H1 (cell line): ENCODE data around the gene ARMC3. TPM values are rescaled to one million over a fixed set of nuclear protein-coding genes. Genes with fewer than 3 reads are reported as not detected.

Experiments
- CREB1 ChIP-seq: IDR thresholded peaks from 2 replicates; pipeline ENCODE4 v1.6.1; 2012; ENCODE audit warnings: inconsistent platforms
- JUN ChIP-seq: IDR thresholded peaks from 2 replicates; pipeline ENCODE4 v1.6.1; 2011; ENCODE audit warnings: low read depth, mild to moderate bottlenecking, improper control_type of control experiment, low read length
- RFX5 ChIP-seq: IDR thresholded peaks from 2 replicates; pipeline ENCODE4 v1.6.1; 2011; ENCODE audit warnings: low read depth, low read length, improper control_type of control experiment, borderline replicate concordance
- SIN3A ChIP-seq, 2 experiments: IDR thresholded peaks in 1 of 2; conservative IDR thresholded peaks in 1 of 2; 2 replicates each; pipeline ENCODE4 v1.6.1; 2011 to 2012; ENCODE audit warnings: low read length in 2 of 2, improper control_type of control experiment in 1 of 2, low read depth in 1 of 2, mild to moderate bottlenecking in 1 of 2
- TEAD4 ChIP-seq: IDR thresholded peaks from 2 replicates; pipeline ENCODE4 v1.6.1; 2012; ENCODE audit warnings: low read depth, low read length, inconsistent platforms, mixed read lengths
- polyA plus RNA-seq, 7 experiments: library from polyadenylated mRNA; depleted of rRNA in 3 of 7; stranded (reverse) in 5 of 7; unstranded in 2 of 7; fragments of >200 nt in 5 of 7; fragments of 200-250 nt in 2 of 7; gene quantifications; 1 replicate in 5 of 7; 2 replicates in 1 of 7; 4 replicates in 1 of 7; pipeline versions ENCODE4 v1.2.1 to v1.2.3, GENCODE V29; 2011 to 2013; ENCODE audit warnings: missing spikeins in 2 of 7, mixed read lengths in 2 of 7
- total RNA-seq: library from RNA; stranded (reverse); fragmentation: NEBNext Ultra II Directional; extraction: Animal tissue kit (Norgen Biotek cat#: 25700); gene quantifications from 2 replicates; pipeline ENCODE4 v1.2.1, GENCODE V29; 2021
- TF ChIP-seq, protein P1 (sequence below), 3 experiments: IDR thresholded peaks; 1 replicate in 2 of 3; 2 replicates in 1 of 3; pipeline versions ENCODE4 v1.5.1 to v1.6.1; 2011; ENCODE audit warnings: low read length in 3 of 3, mild to moderate bottlenecking in 3 of 3, inconsistent platforms in 2 of 3, low read depth in 1 of 3, moderate library complexity in 1 of 3; ENCODE audit not compliant: insufficient read depth in 1 of 3; ENCODE audit errors: control extremely low read depth in 1 of 3
- TF ChIP-seq, protein P2 (sequence below): IDR thresholded peaks from 2 replicates; pipeline ENCODE4 v1.6.1; 2011; ENCODE audit warnings: low read depth, mild to moderate bottlenecking, low read length; ENCODE audit not compliant: insufficient read depth

The ARMC3 gene
- total and polyA plus RNA-seq, 2 of the 8 experiments (the other 6 are each of a cell fraction or from before 2014, with no cell fraction given), result 0.15 TPM

DNA sequence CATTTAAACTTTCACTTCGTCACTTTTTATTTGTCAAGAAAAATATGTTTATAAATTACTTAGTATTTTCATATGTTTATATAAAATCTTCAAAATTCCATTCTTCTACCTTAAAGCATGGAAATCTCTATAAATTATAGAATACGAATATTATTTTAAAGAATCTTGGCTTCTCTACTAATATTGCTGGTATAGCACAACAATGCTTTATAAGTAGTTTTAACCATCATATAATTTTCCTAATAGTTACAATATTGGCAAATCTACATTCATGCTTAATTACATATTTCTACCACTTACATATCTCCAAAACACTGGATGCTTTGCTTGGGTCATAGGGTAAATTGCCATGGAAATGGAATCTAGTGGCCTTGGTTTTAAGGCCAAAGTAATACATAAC lies 21.1 kb upstream of the ARMC3 start (continued):
- TF ChIP-seq, protein P1, sequence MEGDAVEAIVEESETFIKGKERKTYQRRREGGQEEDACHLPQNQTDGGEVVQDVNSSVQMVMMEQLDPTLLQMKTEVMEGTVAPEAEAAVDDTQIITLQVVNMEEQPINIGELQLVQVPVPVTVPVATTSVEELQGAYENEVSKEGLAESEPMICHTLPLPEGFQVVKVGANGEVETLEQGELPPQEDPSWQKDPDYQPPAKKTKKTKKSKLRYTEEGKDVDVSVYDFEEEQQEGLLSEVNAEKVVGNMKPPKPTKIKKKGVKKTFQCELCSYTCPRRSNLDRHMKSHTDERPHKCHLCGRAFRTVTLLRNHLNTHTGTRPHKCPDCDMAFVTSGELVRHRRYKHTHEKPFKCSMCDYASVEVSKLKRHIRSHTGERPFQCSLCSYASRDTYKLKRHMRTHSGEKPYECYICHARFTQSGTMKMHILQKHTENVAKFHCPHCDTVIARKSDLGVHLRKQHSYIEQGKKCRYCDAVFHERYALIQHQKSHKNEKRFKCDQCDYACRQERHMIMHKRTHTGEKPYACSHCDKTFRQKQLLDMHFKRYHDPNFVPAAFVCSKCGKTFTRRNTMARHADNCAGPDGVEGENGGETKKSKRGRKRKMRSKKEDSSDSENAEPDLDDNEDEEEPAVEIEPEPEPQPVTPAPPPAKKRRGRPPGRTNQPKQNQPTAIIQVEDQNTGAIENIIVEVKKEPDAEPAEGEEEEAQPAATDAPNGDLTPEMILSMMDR (IDR thresholded peaks at IDR 0.05; ENCODE audit: control extremely low read depth in 1 of 3, insufficient read depth in 1 of 3, low read depth in 1 of 3, low read length in 3 of 3), result no peak
- TF ChIP-seq SIN3A (conservative IDR thresholded peaks at IDR 0.05 in 1 of 2, IDR thresholded peaks at IDR 0.05 in 1 of 2; ENCODE audit: low read depth in 1 of 2, low read length in 2 of 2) (no peak), RFX5 (no peak), TEAD4 (no peak), JUN (no peak), CREB1 (no peak)
- TF ChIP-seq, protein P2, sequence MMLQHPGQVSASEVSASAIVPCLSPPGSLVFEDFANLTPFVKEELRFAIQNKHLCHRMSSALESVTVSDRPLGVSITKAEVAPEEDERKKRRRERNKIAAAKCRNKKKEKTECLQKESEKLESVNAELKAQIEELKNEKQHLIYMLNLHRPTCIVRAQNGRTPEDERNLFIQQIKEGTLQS, result no peak
